Measurements from ENCODE around the gene TXN. TPM values are rescaled to one million over a fixed set of nuclear protein-coding genes. Genes with fewer than 3 reads are reported as not detected.

Gene TXN
- total and polyA plus RNA-seq, 2 of the 4 experiments (the other 2 are of a cell fraction): 277 to 578 TPM

- H3K36me3 ChIP-seq (ENCODE audit: control insufficient read depth, insufficient read depth, low read length): no peaks in the 10 kb centered on the region
- H3K4me2 ChIP-seq (ENCODE audit: low read depth, low read length): no peak overlapping the region
- no peak overlapping the region for H3K56ac ChIP-seq (ENCODE audit: extremely low read depth, insufficient read depth, low read length)
- no peak overlapping the region for H3K14ac ChIP-seq (replicated peaks; ENCODE audit: low read depth, low read length)
- no peak overlapping the region for H4K5ac ChIP-seq (ENCODE audit: low read depth, low read length)
- no peak overlapping the region for H3K4me3 ChIP-seq (ENCODE audit: insufficient read depth, low read depth, low read length)
- no peak overlapping the region for H4K8ac ChIP-seq (ENCODE audit: low read depth in 2 of 2, low read length in 2 of 2)
- H3K27ac ChIP-seq (ENCODE audit: insufficient read depth, low read length): no peak overlapping the region
- no peak overlapping the region for H3K23ac ChIP-seq (ENCODE audit: low read depth, low read length)
- H3K18ac ChIP-seq (ENCODE audit: low read depth, low read length): no peak overlapping the region
- dilution Hi-C loops (cut with HindIII; ENCODE audit: low sequenced_read_pairs, unreplicated experiment) (no loop called here), in situ Hi-C loops (cut with MboI; ENCODE audit: low sequenced_read_pairs) (loop anchor here (25.0 kb wide), 2 partner anchors 415 to 865 kb away; no protein-coding TSS in a partner anchor), intact Hi-C loops (cut with micrococcal nuclease) (no loop called here)
- CTCF ChIA-PET: interaction anchor here (0.7 to 1.6 kb wide), 5 partner anchors 10 to 287 kb away, joined by 3 to 6 read pairs (median 4); no protein-coding TSS in a partner anchor
- H3K79me1 ChIP-seq (ENCODE audit: low read depth in 1 of 2, low read length in 2 of 2): no peaks in the 10 kb centered on the region
- H3K9ac ChIP-seq (ENCODE audit: low read depth, low read length): no peak overlapping the region
- no TSS peak for BruUV-seq (replicated peaks)
- no peaks in the 10 kb centered on the region for H4K20me1 ChIP-seq (ENCODE audit: insufficient read depth, low read length)
- no peak overlapping the region for H2AK9ac ChIP-seq (replicated peaks; ENCODE audit: low read depth, low read length, poor library complexity)
- H2BK5ac ChIP-seq (ENCODE audit: low read depth, low read length, poor library complexity, severe bottlenecking): no peak overlapping the region
- peaks cover under 1% of the 10 kb centered on the region for H3K4me1 ChIP-seq (ENCODE audit: control insufficient read depth, insufficient read depth, low read length)
- H3K9me1 ChIP-seq (ENCODE audit: insufficient read depth, low read length): no peaks in the 10 kb centered on the region
- 100% methylated on average over 1 of the region's 11 CpGs; no CpG with 5 or more reads in 1 of the 2 experiments for WGBS, 2 experiments (ENCODE audit: extremely low coverage in 2 of 2, insufficient read length in 1 of 2)
- H2BK20ac ChIP-seq (ENCODE audit: low read depth, low read length): no peak overlapping the region
- H3K4ac ChIP-seq (ENCODE audit: low read depth, low read length): no peak overlapping the region
- no peak overlapping the region for H4K91ac ChIP-seq (ENCODE audit: insufficient read depth, low read depth, low read length)
- peaks cover 7% of the 10 kb centered on the region for H3K27me3 ChIP-seq (ENCODE audit: control insufficient read depth, insufficient read depth, low read length)
- no peak for DNase-seq
- no peak overlapping the region for H2BK120ac ChIP-seq (ENCODE audit: low read depth, low read length)
- H2BK15ac ChIP-seq (ENCODE audit: low read depth, low read length): no peak overlapping the region
- H2AFZ ChIP-seq (replicated peaks; ENCODE audit: low read length, poor library complexity): no peak overlapping the region
- no peaks in the 10 kb centered on the region for H3K9me3 ChIP-seq (ENCODE audit: control insufficient read depth, insufficient read depth, low read length)
- POLR2A ChIA-PET (ENCODE audit: unreplicated experiment): no interaction called here
- no peak overlapping the region for H2AK5ac ChIP-seq (ENCODE audit: low read depth, low read length)
- ATAC-seq (ENCODE audit: low read depth): peak; percentile 37
- TF ChIP-seq ELK1 (IDR thresholded peaks at IDR 0.05; ENCODE audit: borderline replicate concordance, low read depth, low read length) (no peak), CEBPB (IDR thresholded peaks at IDR 0.05; ENCODE audit: low read depth, low read length) (no peak), MXI1 (IDR thresholded peaks at IDR 0.05; ENCODE audit: borderline replicate concordance, low read depth, low read length) (no peak), RCOR1 (IDR thresholded peaks at IDR 0.05; ENCODE audit: insufficient replicate concordance, low read length) (no peak), MAFK (IDR thresholded peaks at IDR 0.05; ENCODE audit: low read depth, low read length) (no peak), FOS (IDR thresholded peaks at IDR 0.05; ENCODE audit: low read depth, low read length) (no peak), CTCF (conservative IDR thresholded peaks at IDR 0.05; ENCODE audit: low read depth, low read length) (peak; percentile 45), BHLHE40 (IDR thresholded peaks at IDR 0.05; ENCODE audit: low read depth, low read length) (no peak), POLR2A (IDR thresholded peaks at IDR 0.05; ENCODE audit: low read depth, low read length) (no peak), USF2 (IDR thresholded peaks at IDR 0.05; ENCODE audit: low read depth, low read length) (no peak), SMC3 (IDR thresholded peaks at IDR 0.05; ENCODE audit: low read depth, low read length) (0 out of 2 replicates have a peak, but pooled peaks have one; percentile 5), MAZ (IDR thresholded peaks at IDR 0.05; ENCODE audit: borderline replicate concordance, low read depth, low read length) (no peak), CHD1 (IDR thresholded peaks at IDR 0.05; ENCODE audit: low read depth, low read length) (no peak), NFE2L2 (IDR thresholded peaks at IDR 0.05; ENCODE audit: low read depth, low read length) (no peak)
These were observed 58.7 kb downstream of the TXN start for GRCh38 chr9:110197330-110198187.

Measured in IMR-90 (cell line).